GM19328 (cell line): ENCODE measurements around the gene PTRH2.
"Not testable (repeated sequence)": the region's sequence is repeated elsewhere in the genome, so short reads cannot be mapped to it uniquely, and the experiment has no call there.

ENCODE experiments used
- ATAC-seq: cut with Tn5 transposase; IDR thresholded peaks from one replicate; pipeline ENCODE4 v1.9.1; 2021; ENCODE audit warnings: mild to moderate bottlenecking, moderate library complexity; ENCODE audit not compliant: unreplicated experiment

PTRH2 gene

GRCh38 chr17:59707149-59707970 is at the start of gene PTRH2, which contains the start of gene VMP1:
Gene PTRH2 (minus strand): TSS chr17:59707430. CDS start chr17:59697978, 9,452 bp downstream.
Gene VMP1 (plus strand): TSS chr17:59707654. CDS start chr17:59731447, 23,793 bp downstream.
- peak; percentile 94 for ATAC-seq

GRCh38 chr17:59756236-59756818 is 49.1 kb upstream of the PTRH2 start:
- no peak for ATAC-seq

GRCh38 chr17:59755069-59755468 is 47.8 kb upstream of the PTRH2 start:
- not testable (repeated sequence) for ATAC-seq

- ATAC-seq, result no peak
Measured at GRCh38 chr17:59754552-59754951, 47.3 kb upstream of the PTRH2 start.

- no peak for ATAC-seq
Measured at GRCh38 chr17:59753522-59754467, 46.6 kb upstream of the PTRH2 start.

GRCh38 chr17:59752922-59753321 is 45.7 kb upstream of the PTRH2 start:
- ATAC-seq, result no peak

- ATAC-seq, result no peak
Measured at GRCh38 chr17:59752446-59752845, 45.2 kb upstream of the PTRH2 start.

- ATAC-seq, result no peak
Measured at GRCh38 chr17:59751955-59752413, 44.8 kb upstream of the PTRH2 start.

GRCh38 chr17:59748591-59748990 is 41.4 kb upstream of the PTRH2 start:
- no peak for ATAC-seq

- ATAC-seq, result no peak
Measured at GRCh38 chr17:59746849-59747445, 39.7 kb upstream of the PTRH2 start.

- ATAC-seq, result no peak
Measured at GRCh38 chr17:59745040-59745439, 37.8 kb upstream of the PTRH2 start.

- ATAC-seq, result no peak
Measured at GRCh38 chr17:59743842-59744241, 36.6 kb upstream of the PTRH2 start.

- no peak for ATAC-seq
Measured at GRCh38 chr17:59737324-59737723, 30.1 kb upstream of the PTRH2 start.

- ATAC-seq, result no peak
Measured at GRCh38 chr17:59734226-59734625, 27.0 kb upstream of the PTRH2 start.

GRCh38 chr17:59733697-59734096 is 26.5 kb upstream of the PTRH2 start:
- no peak for ATAC-seq

- ATAC-seq, result no peak
Measured at GRCh38 chr17:59730268-59730834, 23.1 kb upstream of the PTRH2 start.

- no peak for ATAC-seq
Measured at GRCh38 chr17:59727817-59728533, 20.7 kb upstream of the PTRH2 start.

GRCh38 chr17:59725691-59726090 is 18.5 kb upstream of the PTRH2 start:
- no peak for ATAC-seq

- no peak for ATAC-seq
Measured at GRCh38 chr17:59723607-59724006, 16.4 kb upstream of the PTRH2 start.

GRCh38 chr17:59723041-59723440 is 15.8 kb upstream of the PTRH2 start:
- ATAC-seq, result no peak
